ENCODE results near the gene CHIT1.

GRCh38 chr1:203206129-203206687 lies 23.3 kb downstream of the CHIT1 start:
- no peak for TF ChIP-seq CTCF (IDR thresholded peaks at IDR 0.05)
- TF ChIP-seq POLR2A (IDR thresholded peaks at IDR 0.05), result no peak
- no peak for TF ChIP-seq EP300 (IDR thresholded peaks at IDR 0.05)
